Activated CD8-positive, alpha-beta memory T cell treated with anti-CD3 and anti-CD28 coated beads, Interleukin-2, amount 50 U/mL, for 1 hour (primary cell): ENCODE results near the gene ZFHX3.

Experiments
- DNase-seq: peaks from one replicate; pipeline ENCODE4 v3.0.0-alpha.2; 2020; ENCODE audit errors: extremely low read depth

Gene ZFHX3

GRCh38 chr16:72793017-72793416, 254.9 kb downstream of the ZFHX3 start:
- DNase-seq = no peak

DNA sequence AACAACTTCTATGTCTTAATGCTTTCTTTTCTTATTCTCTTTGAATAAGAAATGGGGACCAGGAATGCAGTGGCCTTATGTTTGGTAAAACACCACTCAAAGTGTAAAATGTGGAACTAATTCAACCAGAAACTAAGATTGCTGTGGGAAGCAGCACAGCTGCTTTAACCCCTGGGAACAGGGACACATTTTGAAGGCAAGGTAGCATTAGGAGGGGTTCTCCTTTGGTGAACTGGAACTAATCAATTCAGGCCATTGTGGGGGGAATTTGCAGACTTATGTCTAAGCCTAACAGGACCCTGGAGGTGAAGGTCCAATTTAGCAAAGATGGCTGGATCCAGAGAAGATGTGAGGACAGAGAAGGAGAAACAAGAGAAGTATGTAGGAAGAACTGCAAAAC, 256.1 kb downstream of the ZFHX3 start:
- no peak for DNase-seq

GRCh38 chr16:72789921-72790320, 258.0 kb downstream of the ZFHX3 start:
- DNase-seq = no peak

- no peak for DNase-seq
Observed at GRCh38 chr16:72789465-72789864, 258.5 kb downstream of the ZFHX3 start.

GRCh38 chr16:72788269-72788809, 259.6 kb downstream of the ZFHX3 start:
- no peak for DNase-seq

DNA sequence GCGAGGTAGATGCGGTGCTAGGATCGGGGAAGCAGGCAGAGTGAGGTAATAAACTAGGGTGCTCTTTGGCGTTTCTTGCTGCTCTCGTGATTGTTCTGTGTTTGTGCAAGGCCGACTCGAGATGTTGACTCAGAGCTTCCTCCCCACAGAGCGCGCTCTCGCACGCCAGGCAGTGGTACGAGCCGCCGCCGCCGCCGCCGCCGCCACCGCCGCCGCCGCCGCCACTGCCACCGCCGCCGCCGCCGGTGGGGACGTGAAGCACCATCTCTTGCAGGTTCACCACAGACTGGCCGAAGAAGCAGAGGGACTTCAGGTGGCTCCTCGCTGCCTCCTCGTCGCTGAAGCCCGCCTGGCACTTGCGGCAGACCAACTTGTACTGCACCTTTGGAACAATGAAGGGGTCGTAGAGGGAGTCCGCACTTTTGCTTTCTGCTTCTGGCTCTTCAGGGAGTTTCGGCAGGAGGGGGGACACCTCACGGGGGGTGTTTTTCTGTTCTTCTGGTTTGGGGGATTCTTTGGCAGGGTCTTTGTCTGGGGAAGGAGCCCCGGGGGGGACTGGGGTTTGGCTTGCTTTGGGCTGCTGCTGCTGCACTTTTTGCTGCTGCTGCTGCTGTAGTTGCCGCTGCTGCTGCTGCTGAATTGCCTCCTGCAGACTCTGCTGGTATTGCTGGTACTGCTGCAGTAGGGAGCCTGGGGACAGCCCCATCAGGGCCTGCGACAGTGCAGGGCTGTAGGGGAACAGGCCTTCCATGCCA, 260.2 kb downstream of the ZFHX3 start:
- no peak for DNase-seq

GRCh38 chr16:72787130-72787513, 260.8 kb downstream of the ZFHX3 start:
- DNase-seq = no peak

DNA sequence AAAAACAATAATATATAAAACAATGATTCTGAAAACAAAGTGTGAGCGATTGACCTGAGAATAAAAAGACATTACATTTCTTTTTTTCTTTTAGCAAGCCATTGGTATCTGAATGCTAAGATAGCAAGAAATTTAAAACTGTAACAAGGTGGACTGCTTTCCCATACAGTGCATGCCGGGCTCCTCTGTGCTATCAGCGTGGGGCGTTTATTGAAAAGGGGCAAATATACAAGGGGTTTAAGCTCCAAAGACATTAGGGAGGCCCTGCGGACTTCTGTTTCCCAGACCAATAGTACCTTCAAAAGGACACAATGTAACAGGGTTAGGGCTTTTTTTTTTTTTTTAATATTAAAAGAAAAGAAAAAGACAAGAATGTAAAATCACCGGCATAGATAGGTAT, 261.3 kb downstream of the ZFHX3 start:
- DNase-seq = no peak

- DNase-seq = no peak
Observed at GRCh38 chr16:72785886-72786285, 262.0 kb downstream of the ZFHX3 start.

DNA sequence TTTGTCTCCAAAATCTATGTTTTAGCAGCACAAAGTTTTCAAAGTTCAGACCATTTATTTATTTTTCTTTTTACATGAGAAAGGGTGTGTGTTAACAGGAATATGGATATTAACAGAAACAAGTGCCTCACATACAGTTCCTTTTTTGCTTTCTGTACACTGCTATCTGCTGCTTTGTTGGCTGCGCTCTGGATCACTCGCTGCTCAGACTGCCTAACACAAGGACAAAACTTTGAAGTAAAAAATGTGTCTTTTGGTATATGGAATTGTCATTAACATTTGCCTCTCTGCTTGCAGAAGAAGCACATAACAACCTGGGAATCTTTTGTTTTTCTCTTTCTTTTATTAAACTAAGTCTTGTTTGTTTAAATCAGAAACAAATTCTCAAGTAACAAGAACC, 262.8 kb downstream of the ZFHX3 start:
- DNase-seq = no peak

DNA sequence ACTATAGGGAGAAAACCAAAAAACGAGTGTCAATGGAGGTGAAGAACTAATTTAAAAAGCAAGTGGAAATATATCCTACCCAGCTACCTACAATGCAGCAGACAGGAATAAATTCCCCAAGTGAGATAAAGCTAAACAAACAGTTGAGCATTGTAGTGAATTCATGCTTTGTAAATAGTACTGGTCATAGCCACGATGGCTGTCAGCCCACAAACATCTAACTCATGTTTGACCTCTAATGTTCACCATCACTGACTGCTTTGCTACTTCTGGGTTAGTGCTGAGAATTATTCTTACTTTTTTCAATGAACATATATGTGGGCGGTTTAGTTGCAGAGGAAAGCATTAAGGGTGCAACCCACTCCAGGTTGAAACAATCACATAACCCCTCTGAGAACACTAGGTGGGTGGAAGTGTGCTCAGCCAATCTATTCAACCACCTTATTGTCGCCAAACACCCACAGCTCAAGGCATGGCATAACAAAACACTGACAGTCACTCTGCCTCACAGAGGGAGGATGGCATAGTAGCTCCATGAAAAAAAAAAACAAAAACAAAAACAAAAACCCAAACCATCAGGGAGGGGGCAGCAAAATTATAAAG, 264.1 kb downstream of the ZFHX3 start:
- DNase-seq = no peak

GRCh38 chr16:72769876-72770275, 278.1 kb downstream of the ZFHX3 start:
- DNase-seq = no peak

DNA sequence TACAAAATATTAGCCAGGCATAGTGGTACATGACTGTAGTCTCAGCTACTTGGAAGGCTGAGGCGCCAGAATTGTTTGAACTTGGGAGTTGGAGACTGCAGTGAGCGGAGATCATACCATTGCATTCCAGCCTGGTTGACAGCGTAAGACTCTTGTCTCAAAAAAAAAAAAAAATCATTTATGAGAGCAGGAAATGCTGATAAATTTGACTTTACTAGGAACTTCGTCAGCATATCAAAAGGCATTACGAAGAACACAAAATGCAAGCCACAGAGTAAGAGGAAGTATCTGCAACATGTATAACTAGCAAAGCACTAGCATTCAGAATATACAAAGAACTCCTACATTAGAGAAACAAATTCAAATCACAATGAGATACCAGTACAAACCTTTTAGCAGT, 279.3 kb downstream of the ZFHX3 start:
- no peak for DNase-seq

DNA sequence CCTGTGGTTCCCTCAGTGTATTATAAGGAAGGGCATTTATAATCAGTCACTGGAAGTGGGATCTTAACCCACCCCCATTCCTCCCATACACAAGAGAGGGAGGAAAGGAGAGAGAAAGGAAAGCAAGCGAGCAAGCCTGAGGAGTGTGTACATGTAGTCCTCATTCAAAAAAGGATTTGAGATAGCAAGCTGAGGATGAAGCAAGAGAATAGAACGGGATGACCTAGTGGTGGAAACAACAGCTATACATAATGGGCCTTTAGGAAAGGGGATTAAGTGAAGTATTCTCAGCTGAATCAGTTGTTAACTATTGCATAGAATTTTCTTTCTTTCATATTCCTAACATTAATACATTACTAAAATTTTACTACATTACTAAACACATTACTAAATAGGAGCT, 281.4 kb downstream of the ZFHX3 start:
- DNase-seq = no peak

DNA sequence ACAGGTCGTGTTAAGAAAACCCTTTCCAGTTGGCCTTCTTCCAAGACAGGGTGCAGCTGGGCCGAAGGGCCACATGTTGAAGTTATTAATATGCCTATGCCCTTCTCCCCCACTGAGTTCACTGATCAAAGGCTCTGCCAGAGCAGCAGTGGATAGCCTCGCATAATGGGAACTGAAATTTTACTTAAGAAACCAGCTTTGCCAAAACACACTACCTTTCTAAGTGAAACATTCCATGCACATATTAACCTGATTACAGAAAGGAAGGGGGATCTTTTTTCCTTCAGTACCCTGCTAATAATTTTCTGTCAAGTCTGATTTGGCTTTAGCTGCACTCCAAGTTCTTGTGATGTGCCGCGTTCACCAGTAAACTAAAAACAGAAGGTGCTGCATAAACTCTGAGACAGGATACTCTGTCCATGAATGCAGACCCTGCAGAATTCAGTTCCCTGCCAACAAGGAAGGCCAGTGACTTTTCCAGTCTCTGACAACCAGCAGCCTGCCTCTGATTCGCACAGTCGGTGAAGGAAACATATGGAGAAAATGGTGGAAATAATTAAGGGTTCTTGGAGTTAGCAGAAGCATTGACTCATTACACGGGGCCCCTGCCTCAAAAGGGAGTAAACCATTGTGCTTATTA, 283.8 kb downstream of the ZFHX3 start:
- no peak for DNase-seq

- DNase-seq = no peak
Observed at GRCh38 chr16:72760581-72760980, 287.3 kb downstream of the ZFHX3 start.

DNA sequence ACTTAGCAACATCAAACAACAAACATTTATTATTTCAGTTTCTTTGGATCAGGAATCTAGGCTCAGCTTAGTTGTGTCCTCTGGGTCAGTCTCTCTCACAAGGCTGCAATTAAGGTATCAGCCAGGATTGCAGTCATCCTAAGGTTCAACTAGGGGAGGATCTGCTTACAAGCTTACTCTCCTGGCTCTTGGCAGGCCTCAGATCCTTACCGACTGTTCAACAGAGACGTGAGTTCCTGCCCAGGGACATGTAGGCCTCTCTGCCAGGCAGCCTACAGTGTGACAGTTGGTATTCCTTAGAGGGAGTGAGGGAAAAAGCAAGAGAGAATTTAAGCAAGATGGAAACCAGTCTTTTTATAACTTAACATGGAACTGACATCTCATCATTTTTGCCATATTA, 294.0 kb downstream of the ZFHX3 start:
- DNase-seq = no peak

GRCh38 chr16:72752004-72752695, 295.8 kb downstream of the ZFHX3 start:
- DNase-seq = no peak

DNA sequence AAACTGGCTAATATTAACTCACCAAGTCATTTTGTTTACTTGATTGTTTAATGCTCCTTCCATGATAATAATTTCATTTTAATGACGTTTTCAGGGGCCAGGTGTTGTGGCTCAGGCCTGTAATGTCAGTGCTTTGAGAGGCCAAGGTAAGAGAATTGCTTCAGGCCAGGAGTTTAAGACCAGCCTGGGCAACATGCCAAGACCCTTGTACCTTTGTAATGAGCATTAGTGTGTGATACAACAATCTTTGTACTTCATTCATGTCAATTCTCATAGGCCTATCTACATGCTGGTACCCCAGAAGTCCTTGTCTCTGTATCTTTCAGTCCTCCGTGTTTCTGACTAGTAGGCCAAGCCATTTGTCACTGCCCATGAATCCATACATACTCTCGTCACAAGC, 296.9 kb downstream of the ZFHX3 start:
- DNase-seq = no peak

GRCh38 chr16:72749091-72749490, 298.8 kb downstream of the ZFHX3 start:
- no peak for DNase-seq

DNA sequence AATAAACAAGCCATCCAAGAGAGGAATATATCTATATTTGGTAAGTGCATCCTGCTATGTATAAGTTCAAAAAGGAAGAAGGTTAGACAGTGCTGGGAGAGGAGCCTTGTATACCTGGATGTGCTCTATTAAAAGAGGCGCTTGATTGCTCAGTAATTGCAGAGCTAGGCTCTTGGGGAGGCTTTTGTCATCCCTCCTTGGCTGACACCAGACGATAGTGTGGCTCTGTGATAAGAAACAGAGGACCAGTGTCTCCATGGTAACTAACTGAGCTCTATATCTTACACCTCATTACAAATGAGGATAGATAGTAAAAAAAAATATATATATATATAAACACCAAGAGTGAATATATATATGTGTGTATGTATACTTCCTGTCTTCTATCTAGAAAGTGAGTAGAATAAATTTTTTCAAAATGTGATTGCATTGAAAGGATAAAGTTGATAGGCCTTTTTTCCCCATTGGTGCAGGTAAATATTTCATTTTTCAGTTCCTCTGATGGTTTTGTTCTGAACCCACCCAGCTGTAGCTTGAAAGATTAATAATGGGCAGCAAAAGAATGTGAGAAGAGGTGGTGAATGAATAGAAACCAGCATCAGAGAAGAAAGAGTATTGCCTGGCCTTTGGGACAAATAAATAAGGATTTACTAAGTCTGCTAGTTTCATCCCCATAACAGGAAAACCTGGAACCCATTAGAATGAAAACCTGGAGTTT, 303.7 kb downstream of the ZFHX3 start:
- DNase-seq = no peak
